Left lobe of liver (tissue), 2 donors: ENCODE data around the gene TBC1D24. TPM values are rescaled to one million over a fixed set of nuclear protein-coding genes. Genes with fewer than 3 reads are reported as not detected.

ENCODE experiments used
- ATAC-seq: fragments of 200-7000 bp; cut with Tn5 transposase; one replicate; pipeline ENCODE4 v1.9.1; 2020; ENCODE audit warnings: mild to moderate bottlenecking, moderate library complexity
- DNase-seq: peaks from one replicate; pipeline ENCODE4 v3.0.0-alpha.2; 2020; ENCODE audit warnings: low spot score
- total RNA-seq: library from RNA; stranded (reverse); gene quantifications from one replicate; pipeline ENCODE4 v1.2.1, GENCODE V29; 2021
- donor health status: DM: no; HTN: no; CAD: no; lungs with moderate emphysema.
- donor health status: DM: no; HTN: yes; CAD: no.

Gene TBC1D24
- total RNA-seq, 1 donor from 2014 or later, result 32.5 TPM

GRCh38 chr16:2481676-2482075, 6.7 kb downstream of the TBC1D24 start:
- DNase-seq (no peak), ATAC-seq (no peak)

GRCh38 chr16:2482249-2482648, 7.3 kb downstream of the TBC1D24 start:
- DNase-seq (no peak), ATAC-seq (no peak)

GRCh38 chr16:2482708-2483534, 8.0 kb downstream of the TBC1D24 start:
- peak; percentile 48 for DNase-seq
- peak; percentile 40 for ATAC-seq

GRCh38 chr16:2483939-2484897, 9.3 kb downstream of the TBC1D24 start:
- DNase-seq (peak; percentile 45), ATAC-seq (peak; percentile 20)

- ATAC-seq (peak; percentile 79), DNase-seq (peak; percentile 77)
Observed at GRCh38 chr16:2484898-2485508, 10.1 kb downstream of the TBC1D24 start.

- ATAC-seq, result no peak
Observed at GRCh38 chr16:2485811-2486507, 11.0 kb downstream of the TBC1D24 start.

GRCh38 chr16:2486645-2487516, 12.0 kb downstream of the TBC1D24 start:
- DNase-seq (no peak), ATAC-seq (peak; percentile 12)

More at GRCh38 chr16:2485811-2486507, 11.0 kb downstream of the TBC1D24 start:
- peak; percentile 44 for DNase-seq

- ATAC-seq, result no peak
- DNase-seq, result no peak
Observed at GRCh38 chr16:2487517-2487842, 12.6 kb downstream of the TBC1D24 start.

- ATAC-seq (no peak), DNase-seq (no peak)
Observed at GRCh38 chr16:2487903-2488531, 13.1 kb downstream of the TBC1D24 start.

- DNase-seq (no peak), ATAC-seq (no peak)
Observed at GRCh38 chr16:2489581-2489980, 14.7 kb downstream of the TBC1D24 start.

GRCh38 chr16:2490190-2491105, 15.5 kb downstream of the TBC1D24 start:
- no peak for DNase-seq
- no peak for ATAC-seq

GRCh38 chr16:2492292-2492691, 17.4 kb downstream of the TBC1D24 start:
- ATAC-seq (peak; percentile 32), DNase-seq (no peak)

- DNase-seq (no peak), ATAC-seq (no peak)
Observed at GRCh38 chr16:2493605-2494004, 18.7 kb downstream of the TBC1D24 start.

- ATAC-seq (no peak), DNase-seq (no peak)
Observed at GRCh38 chr16:2494616-2495015, 19.7 kb downstream of the TBC1D24 start.

- DNase-seq (no peak), ATAC-seq (no peak)
Observed at GRCh38 chr16:2495041-2495440, 20.1 kb downstream of the TBC1D24 start.

- no peak for DNase-seq
Observed at GRCh38 chr16:2496223-2497115, 21.5 kb downstream of the TBC1D24 start.

GRCh38 chr16:2497116-2497630, 22.2 kb downstream of the TBC1D24 start:
- DNase-seq, result peak; percentile 93
- peak; percentile 83 for ATAC-seq

More at GRCh38 chr16:2496223-2497115, 21.5 kb downstream of the TBC1D24 start:
- ATAC-seq, result no peak
